ENCODE data around the gene OR10J1. TPM values are rescaled to one million over a fixed set of nuclear protein-coding genes. Genes with fewer than 3 reads are reported as not detected.
A peak's percentile ranks its signal among the peaks of the same experiment; 100 is the strongest.

Gene OR10J1
- not detected for total RNA-seq
- under 1 TPM in 4 of 6 donors, not detected in 2; 0.06 to 0.10 (median 0.07) TPM for polyA plus RNA-seq (ENCODE audit: insufficient read length in 6 of 6)
- long read RNA-seq, donor 1 = 0 reads
- long read RNA-seq, donor 2 = 0 reads
- long read RNA-seq, donor 3 = 0 reads
- long read RNA-seq, donor 4 = 0 reads
- long read RNA-seq, donor 5 = 0 reads
- long read RNA-seq, donor 6 = 0 reads
- long read RNA-seq, donor 7 = 0 reads
- long read RNA-seq, donor 8 = 0 reads
- long read RNA-seq, donor 9 = 0 reads
- long read RNA-seq, donor 10 = 0 reads
- long read RNA-seq, donor 11 = 0 reads
- long read RNA-seq, donor 12 = 0 reads

- intact Hi-C loops (cut with DNase I) = no loop called here
Observed at GRCh38 chr1:159439422-159439821, at the start of gene OR10J1. OR10J1 (plus strand) TSS chr1:159439722; CDS start chr1:159439792, 70 bp downstream.

GRCh38 chr1:159406821-159407220 is 32.7 kb upstream of the OR10J1 start:
- ATAC-seq (no peak), DNase-seq (no peak)
- no peaks in the 10 kb centered on the region for H3K36me3 ChIP-seq
- H3K9me3 ChIP-seq = peaks cover 0 to 3% of the 10 kb centered on the region in 2 donors
- TF ChIP-seq CTCF (IDR thresholded peaks at IDR 0.05) = no peak
- no peaks in the 10 kb centered on the region for H3K4me1 ChIP-seq
- no peak overlapping the region for H3K27ac ChIP-seq
- no peaks in the 10 kb centered on the region for H3K27me3 ChIP-seq
- H3K4me3 ChIP-seq = no peak overlapping the region
- intact Hi-C loops (cut with DNase I) = no loop called here

More at GRCh38 chr1:159439422-159439821, at the start of gene OR10J1:
- DNase-seq (no peak), ATAC-seq (no peak)
- Histone ChIP-seq H3K36me3 (no peaks in the 10 kb centered on the region), H3K27me3 (no peaks in the 10 kb centered on the region), H3K4me1 (no peaks in the 10 kb centered on the region), H3K9me3 (no peaks in the 10 kb centered on the region), H3K4me3 (no peak within 1 kb of the TSS), H3K27ac (no peak within 1 kb of the TSS)
- TF ChIP-seq CTCF (IDR thresholded peaks at IDR 0.05) = no peak

GRCh38 chr1:159408862-159409400 is 30.6 kb upstream of the OR10J1 start:
- H3K9me3 ChIP-seq = no peaks in the 10 kb centered on the region
- no peaks in the 10 kb centered on the region for H3K36me3 ChIP-seq
- H3K27me3 ChIP-seq = no peaks in the 10 kb centered on the region
- peak in 1 of 4 donors; percentile 5 for DNase-seq
- ATAC-seq = no peak
- no peak overlapping the region for H3K4me3 ChIP-seq
- intact Hi-C loops (cut with DNase I) = no loop called here
- TF ChIP-seq CTCF (IDR thresholded peaks at IDR 0.05) = no peak
- H3K4me1 ChIP-seq = no peaks in the 10 kb centered on the region
- no peak overlapping the region for H3K27ac ChIP-seq

- no peak for TF ChIP-seq CTCF (IDR thresholded peaks at IDR 0.05)
- Histone ChIP-seq H3K27ac (no peak overlapping the region), H3K9me3 (peaks cover 0 to 23% of the 10 kb centered on the region in 2 donors), H3K36me3 (no peaks in the 10 kb centered on the region), H3K27me3 (no peaks in the 10 kb centered on the region), H3K4me3 (no peak overlapping the region), H3K4me1 (no peaks in the 10 kb centered on the region)
- intact Hi-C loops (cut with DNase I) = no loop called here
- ATAC-seq = no peak
- DNase-seq = no peak
Observed at GRCh38 chr1:159421821-159422220, 17.7 kb upstream of the OR10J1 start.

GRCh38 chr1:159428536-159428935 is 11.0 kb upstream of the OR10J1 start:
- no peak for DNase-seq
- no peaks in the 10 kb centered on the region for H3K4me1 ChIP-seq

More at GRCh38 chr1:159428536-159428935, 11.0 kb upstream of the OR10J1 start:
- no peak for TF ChIP-seq CTCF (IDR thresholded peaks at IDR 0.05)
- H3K27ac ChIP-seq = no peak overlapping the region
- no peaks in the 10 kb centered on the region for H3K36me3 ChIP-seq
- ATAC-seq = peak; percentile 45
- H3K27me3 ChIP-seq = no peaks in the 10 kb centered on the region
- intact Hi-C loops (cut with DNase I) = no loop called here
- no peak overlapping the region for H3K4me3 ChIP-seq
- H3K9me3 ChIP-seq = no peaks in the 10 kb centered on the region

Measured in left lung (tissue), 14 donors.